ENCODE data around the gene GARS1. TPM values are rescaled to one million over a fixed set of nuclear protein-coding genes. Genes with fewer than 3 reads are reported as not detected.

GARS1 gene
- total RNA-seq, 2 experiments from 2014 or later: 338 to 354 TPM

DNA sequence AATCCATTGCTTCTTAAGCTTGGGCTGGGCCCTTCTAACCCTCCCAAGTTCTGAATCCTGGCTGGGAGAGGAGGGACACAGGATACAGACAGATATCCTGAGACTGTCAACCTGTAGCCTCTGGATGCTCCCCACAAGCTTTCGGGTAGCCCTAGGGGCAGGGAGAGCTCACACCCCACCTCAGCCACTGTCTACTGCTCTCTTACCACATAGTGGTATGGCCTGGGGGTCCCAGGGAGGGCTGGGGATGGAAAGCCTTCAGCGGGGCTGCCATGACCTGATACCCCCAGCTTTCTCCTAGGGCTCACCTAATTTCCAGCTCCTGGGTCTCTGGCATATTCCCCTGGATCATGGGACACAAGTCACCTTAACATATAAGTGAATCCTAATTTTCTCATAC is 62.5 kb downstream of the GARS1 start:
- CTCF ChIA-PET: no interaction called here
- Mint-ChIP-seq H3K4me1 (ENCODE audit: low read depth) (no peaks in the 10 kb centered on the region), H3K27me3 (no peaks in the 10 kb centered on the region), H3K4me3 (no peak overlapping the region), H3K9me3 (no peaks in the 10 kb centered on the region), H3K36me3 (ENCODE audit: low read depth) (no peaks in the 10 kb centered on the region), H3K27ac (no peak overlapping the region)
- POLR2A ChIA-PET: no interaction called here
- TF ChIP-seq, protein P1, sequence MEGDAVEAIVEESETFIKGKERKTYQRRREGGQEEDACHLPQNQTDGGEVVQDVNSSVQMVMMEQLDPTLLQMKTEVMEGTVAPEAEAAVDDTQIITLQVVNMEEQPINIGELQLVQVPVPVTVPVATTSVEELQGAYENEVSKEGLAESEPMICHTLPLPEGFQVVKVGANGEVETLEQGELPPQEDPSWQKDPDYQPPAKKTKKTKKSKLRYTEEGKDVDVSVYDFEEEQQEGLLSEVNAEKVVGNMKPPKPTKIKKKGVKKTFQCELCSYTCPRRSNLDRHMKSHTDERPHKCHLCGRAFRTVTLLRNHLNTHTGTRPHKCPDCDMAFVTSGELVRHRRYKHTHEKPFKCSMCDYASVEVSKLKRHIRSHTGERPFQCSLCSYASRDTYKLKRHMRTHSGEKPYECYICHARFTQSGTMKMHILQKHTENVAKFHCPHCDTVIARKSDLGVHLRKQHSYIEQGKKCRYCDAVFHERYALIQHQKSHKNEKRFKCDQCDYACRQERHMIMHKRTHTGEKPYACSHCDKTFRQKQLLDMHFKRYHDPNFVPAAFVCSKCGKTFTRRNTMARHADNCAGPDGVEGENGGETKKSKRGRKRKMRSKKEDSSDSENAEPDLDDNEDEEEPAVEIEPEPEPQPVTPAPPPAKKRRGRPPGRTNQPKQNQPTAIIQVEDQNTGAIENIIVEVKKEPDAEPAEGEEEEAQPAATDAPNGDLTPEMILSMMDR (IDR thresholded peaks at IDR 0.05): no peak
- DNase-seq (no peak), ATAC-seq (no peak)
- intact Hi-C loops (cut with micrococcal nuclease): no loop called here

DNA sequence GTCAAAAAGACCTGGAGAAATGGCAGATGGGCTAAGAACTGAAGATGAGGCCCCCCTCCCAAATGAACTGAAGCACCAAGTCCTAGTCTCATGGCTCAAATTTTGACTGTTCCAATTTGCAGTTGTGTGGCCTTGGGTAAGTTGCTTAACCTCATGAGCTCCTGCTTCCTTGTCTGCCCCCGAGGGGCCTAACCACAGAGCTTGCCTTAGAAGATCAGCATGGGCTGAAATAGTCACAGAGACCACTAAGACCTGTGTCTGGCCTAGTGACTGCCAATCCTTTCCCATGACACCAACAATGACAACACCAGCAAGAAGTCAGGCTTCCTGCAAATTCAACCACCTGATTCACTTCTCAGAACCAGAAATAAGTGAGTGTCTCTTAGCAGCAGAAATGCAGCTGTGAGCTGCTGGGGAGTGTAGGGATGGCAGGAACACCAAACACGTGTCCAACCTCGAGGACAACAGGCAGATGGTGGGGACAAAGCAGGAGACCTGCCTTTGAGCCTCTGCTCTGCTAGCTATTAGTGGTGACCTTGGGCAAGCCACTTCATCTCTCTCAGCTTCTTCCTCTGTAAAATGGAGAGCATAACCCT is 63.9 kb downstream of the GARS1 start:
- ChIA-PET POLR2A (no interaction called here), CTCF (interaction anchor here (1.9 to 2.3 kb wide), 2 partner anchors 24 to 81 kb away, joined by 6 to 8 read pairs; partner anchors contain the start of gene CRHR2)

DNA sequence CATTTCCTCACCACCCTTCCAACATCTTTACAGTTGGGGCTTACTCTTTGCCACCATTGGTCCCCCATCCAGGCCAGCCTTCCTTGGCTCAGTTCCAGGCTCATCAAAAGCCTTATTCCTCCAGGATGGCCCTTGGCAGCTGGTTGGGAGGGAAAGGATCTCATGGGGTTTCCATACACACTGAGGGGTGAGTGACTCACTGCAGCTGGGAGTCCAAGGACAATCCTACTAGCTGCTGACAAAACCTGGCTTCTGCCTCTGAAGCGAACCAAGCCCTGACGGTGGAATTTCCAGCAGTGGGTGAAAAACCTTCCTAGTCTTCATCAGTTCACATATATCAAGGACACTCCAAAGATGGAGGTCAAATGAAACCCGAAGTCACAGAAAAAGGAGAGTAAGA is 64.6 kb downstream of the GARS1 start:
- Mint-ChIP-seq H3K27me3 (no peaks in the 10 kb centered on the region), H3K27ac (no peak overlapping the region), H3K4me3 (no peak overlapping the region), H3K9me3 (no peaks in the 10 kb centered on the region), H3K4me1 (ENCODE audit: low read depth) (no peaks in the 10 kb centered on the region), H3K36me3 (ENCODE audit: low read depth) (no peaks in the 10 kb centered on the region)
- TF ChIP-seq, protein P1 (IDR thresholded peaks at IDR 0.05): no peak
- ChIA-PET POLR2A (no interaction called here), CTCF (interaction anchor here (1.9 to 2.3 kb wide), 2 partner anchors 23 to 81 kb away, joined by 6 to 8 read pairs; partner anchors contain the start of gene CRHR2)
- intact Hi-C loops (cut with micrococcal nuclease): no loop called here
- no peak for DNase-seq
- no peak for ATAC-seq

More for the DNA sequence above, 63.9 kb downstream of the GARS1 start:
- ATAC-seq (no peak), DNase-seq (no peak)
- H3K36me3 Mint-ChIP-seq (ENCODE audit: low read depth): no peaks in the 10 kb centered on the region
- H3K4me1 Mint-ChIP-seq (ENCODE audit: low read depth): no peaks in the 10 kb centered on the region
- TF ChIP-seq, protein P1 (IDR thresholded peaks at IDR 0.05): no peak
- H3K9me3 Mint-ChIP-seq: no peaks in the 10 kb centered on the region
- intact Hi-C loops (cut with micrococcal nuclease): no loop called here
- H3K4me3 Mint-ChIP-seq: no peak overlapping the region
- no peak overlapping the region for H3K27ac Mint-ChIP-seq
- no peaks in the 10 kb centered on the region for H3K27me3 Mint-ChIP-seq

DNA sequence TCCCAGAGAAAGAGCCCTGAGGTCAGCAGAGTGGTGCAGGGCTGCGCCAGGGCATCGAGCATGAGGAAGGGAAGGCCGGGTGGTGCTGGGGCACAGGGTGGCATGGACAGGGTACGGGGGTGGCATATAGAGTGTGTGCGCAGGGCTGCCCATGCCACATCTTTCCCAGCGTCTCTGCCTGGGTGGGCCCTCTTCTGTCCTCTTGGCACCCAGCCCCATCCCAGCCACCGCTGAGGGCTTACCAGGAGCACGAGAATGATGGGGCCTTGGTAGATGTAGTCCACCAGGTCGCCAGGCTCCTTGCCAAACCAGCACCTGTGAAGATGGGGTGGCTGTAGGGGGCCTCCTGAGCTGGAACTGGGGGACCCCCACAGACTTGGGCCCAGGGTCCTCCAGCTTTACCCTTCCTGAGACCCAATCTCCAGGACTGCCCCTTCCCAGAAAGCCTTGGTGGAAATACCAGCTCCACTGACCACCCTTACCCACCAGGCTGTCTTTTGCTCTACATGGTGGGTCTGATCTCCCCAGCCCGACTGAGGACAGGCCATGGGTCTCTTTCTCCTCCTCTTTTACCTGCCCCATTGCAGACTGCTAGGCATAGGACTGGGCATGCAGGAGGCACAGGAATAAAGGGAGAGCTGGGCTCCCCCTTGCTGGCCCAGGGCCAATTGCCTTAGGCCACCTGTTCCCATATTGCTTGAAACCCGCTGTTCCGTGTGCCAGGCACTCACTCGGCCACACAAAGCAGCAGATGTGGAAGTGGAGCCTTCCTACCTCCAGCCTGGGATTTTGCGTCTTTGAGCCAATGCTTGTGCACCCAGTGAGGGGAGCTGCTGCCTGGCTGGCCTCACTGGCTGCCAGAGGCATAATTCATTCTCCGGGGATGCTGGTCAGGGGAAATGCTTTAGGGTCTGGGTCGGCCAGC is 65.9 kb downstream of the GARS1 start:
- TF ChIP-seq, protein P1 (IDR thresholded peaks at IDR 0.05): no peak
- H3K36me3 Mint-ChIP-seq (ENCODE audit: low read depth): no peaks in the 10 kb centered on the region
- no peak for ATAC-seq
- CTCF ChIA-PET: interaction anchor here (1.9 kb wide), 1 partner anchor 22 kb away, joined by 6 read pairs; the partner anchor contains the start of gene CRHR2
- no peaks in the 10 kb centered on the region for H3K4me1 Mint-ChIP-seq (ENCODE audit: low read depth)
- intact Hi-C loops (cut with micrococcal nuclease): no loop called here
- no peak for DNase-seq
- no peak overlapping the region for H3K27ac Mint-ChIP-seq
- H3K27me3 Mint-ChIP-seq: no peaks in the 10 kb centered on the region
- H3K9me3 Mint-ChIP-seq: no peaks in the 10 kb centered on the region
- POLR2A ChIA-PET: no interaction called here
- H3K4me3 Mint-ChIP-seq: no peak overlapping the region

DNA sequence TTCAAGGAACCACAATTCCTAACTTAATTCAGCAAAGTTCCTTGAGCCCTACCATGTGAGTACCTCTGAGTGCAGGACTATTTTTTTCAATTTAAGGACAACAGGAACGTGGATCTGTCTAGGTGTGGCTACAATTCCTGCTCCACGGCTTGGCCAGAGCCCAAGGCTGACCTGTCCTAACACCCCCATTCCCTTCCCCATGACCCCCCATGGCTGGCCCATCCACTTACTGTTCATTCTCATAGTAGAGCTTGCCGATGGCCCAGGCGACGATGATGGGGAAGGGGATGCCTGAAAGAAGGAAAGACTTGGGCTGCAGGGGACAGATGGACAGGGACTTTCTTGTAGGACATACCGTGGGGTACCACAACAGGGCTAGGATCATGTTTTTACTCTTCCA is 67.2 kb downstream of the GARS1 start:
- Mint-ChIP-seq H3K27me3 (no peaks in the 10 kb centered on the region), H3K36me3 (ENCODE audit: low read depth) (no peaks in the 10 kb centered on the region), H3K4me3 (no peak overlapping the region), H3K27ac (no peak overlapping the region), H3K9me3 (no peaks in the 10 kb centered on the region), H3K4me1 (ENCODE audit: low read depth) (no peaks in the 10 kb centered on the region)
- TF ChIP-seq, protein P1 (IDR thresholded peaks at IDR 0.05): no peak
- POLR2A ChIA-PET: interaction anchor here (1.0 kb wide), 1 partner anchor 55 kb away, joined by 3 read pairs; no protein-coding TSS in a partner anchor
- ATAC-seq (no peak), DNase-seq (no peak)
- intact Hi-C loops (cut with micrococcal nuclease): no loop called here
- CTCF ChIA-PET: interaction anchor here (1.2 kb wide), 1 partner anchor 20 kb away, joined by 3 read pairs; the partner anchor contains the start of gene CRHR2
